Activated CD4-positive, alpha-beta T cell treated with anti-CD3 and anti-CD28 coated beads for 36 hours (primary cell): Measurements from ENCODE around the gene MST1R. TPM values are rescaled to one million over a fixed set of nuclear protein-coding genes. Genes with fewer than 3 reads are reported as not detected.
"Not testable (repeated sequence)": the region's sequence is repeated elsewhere in the genome, so short reads cannot be mapped to it uniquely, and the experiment has no call there.

ENCODE experiments used
- ATAC-seq: fragments of 200-7000 bp; cut with Tn5 transposase; one replicate; pipeline ENCODE4 v1.10.0; 2021; ENCODE audit warnings: mild to moderate bottlenecking, moderate library complexity
- CTCF ChIA-PET: fragments of 350-600 bp; sonication (Branson Sonifier 250); formaldehyde crosslinking; loops from one replicate; lab custom pipeline; 2021; ENCODE audit warnings: antibody characterized with exemption; lab: Charles Lee
- POLR2A ChIA-PET: fragments of 350-600 bp; sonication (Branson Sonifier 250); formaldehyde crosslinking; loops from one replicate; lab custom pipeline; 2021; ENCODE audit warnings: antibody characterized with exemption, inconsistent platforms; lab: Charles Lee
- DNase-seq: peaks from one replicate; pipeline ENCODE4 v3.0.0-alpha.2; 2020
- H3K27ac Mint-ChIP-seq: one replicate; pipeline ENCODE4 v1.8.0; 2021; ENCODE audit warnings: mixed read lengths
- H3K27me3 Mint-ChIP-seq: one replicate; pipeline ENCODE4 v1.8.0; 2021; ENCODE audit warnings: mixed read lengths
- H3K36me3 Mint-ChIP-seq: one replicate; pipeline ENCODE4 v1.8.0; 2021; ENCODE audit warnings: low read depth, mixed read lengths
- H3K4me1 Mint-ChIP-seq: one replicate; pipeline ENCODE4 v1.8.0; 2021; ENCODE audit warnings: mixed read lengths
- H3K4me3 Mint-ChIP-seq: one replicate; pipeline ENCODE4 v1.8.0; 2021; ENCODE audit warnings: mild to moderate bottlenecking, moderate library complexity, mixed read lengths
- H3K9me3 Mint-ChIP-seq: one replicate; pipeline ENCODE4 v1.8.0; 2021; ENCODE audit warnings: low read depth, mixed read lengths
- intact Hi-C, 2 experiments: fragments of 100-400 bp; cut with DNase I in 1 of 2; cut with micrococcal nuclease in 1 of 2; formaldehyde crosslinking; loops; one replicate each; pipeline versions ENCODE4 v1.14.2 to v1.15.1; 2022 to 2024; cut with DNase I, micrococcal nuclease
- total RNA-seq, 2 experiments: library from RNA; stranded (reverse); gene quantifications; one replicate each; pipeline ENCODE4 v1.2.3, GENCODE V29; 2021

MST1R gene
- 1 to 10 TPM in 1 of 2 experiments, under 1 TPM in 1; 0.86 to 1.2 TPM for total RNA-seq

DNA sequence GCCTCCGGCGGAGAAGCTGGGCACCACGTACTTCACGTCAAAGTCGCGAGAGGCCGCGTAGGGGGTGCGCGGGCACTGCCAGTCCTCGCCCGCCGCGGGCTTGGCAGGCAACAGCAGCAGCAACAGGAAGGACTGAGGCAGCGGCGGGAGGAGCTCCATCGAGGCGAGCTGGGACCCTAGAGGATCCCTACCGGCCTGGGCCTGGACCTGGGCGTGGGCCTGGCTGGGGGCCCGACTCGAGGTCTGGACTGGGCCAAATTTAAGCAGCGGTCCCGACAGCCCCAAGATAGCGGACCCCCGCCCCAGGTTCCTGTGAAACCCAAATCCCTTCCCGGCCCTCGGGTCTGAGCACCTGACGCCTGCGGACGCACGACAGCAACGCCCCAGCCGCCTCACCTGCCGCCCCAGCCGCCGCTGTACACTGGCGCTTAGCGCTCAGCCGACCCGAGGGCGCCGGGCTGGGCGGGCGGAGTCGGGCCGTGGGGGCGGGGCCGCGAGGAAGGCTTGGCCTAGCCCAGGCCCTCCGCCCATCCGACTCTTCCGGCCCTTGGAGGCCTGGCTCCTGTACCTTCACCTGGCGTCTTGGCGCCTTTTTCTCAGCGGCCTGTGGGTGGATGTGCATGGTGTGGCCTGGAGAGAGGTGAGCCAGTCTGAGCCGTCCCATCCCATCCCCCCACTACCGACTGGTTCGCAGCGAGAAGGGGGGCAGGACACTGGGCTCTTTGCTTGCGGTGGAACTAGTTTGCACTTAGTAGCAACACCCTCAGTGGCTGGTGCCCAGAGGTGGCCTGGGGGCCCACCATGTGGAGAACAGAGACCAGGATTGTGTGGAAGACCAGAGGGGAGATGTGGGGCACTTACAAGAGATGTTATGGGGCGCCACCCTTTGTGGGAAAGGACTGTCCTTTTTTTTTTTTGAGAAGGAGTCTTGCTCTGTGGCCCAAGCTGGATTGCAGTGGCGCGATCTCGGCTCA lies at the start of gene MST1R:
MST1R (minus strand) TSS at position 423 of the 974 bp plus-strand sequence; CDS start at position 159, 264 bp downstream.
- H3K4me1 Mint-ChIP-seq = peaks cover 22% of the 10 kb centered on the region
- peaks cover 2% of the 10 kb centered on the region for H3K36me3 Mint-ChIP-seq
- ChIA-PET POLR2A (no interaction called here), CTCF (no interaction called here)
- peak within 1 kb of the TSS; percentile 84 for H3K4me3 Mint-ChIP-seq
- DNase-seq = peak; percentile 93
- H3K27ac Mint-ChIP-seq = peak within 1 kb of the TSS; percentile 92
- no peaks in the 10 kb centered on the region for H3K27me3 Mint-ChIP-seq
- no peaks in the 10 kb centered on the region for H3K9me3 Mint-ChIP-seq
- intact Hi-C loops = loop anchor here (1.0 to 10.0 kb wide), 6 partner anchors 26 to 181 kb away; partner anchors contain the start of genes GMPPB (in 2 of the 2), TRAIP (in 2 of the 2), IP6K1 (in 1 of the 2) and MON1A (in 1 of the 2)
- peak; percentile 97 for ATAC-seq

DNA sequence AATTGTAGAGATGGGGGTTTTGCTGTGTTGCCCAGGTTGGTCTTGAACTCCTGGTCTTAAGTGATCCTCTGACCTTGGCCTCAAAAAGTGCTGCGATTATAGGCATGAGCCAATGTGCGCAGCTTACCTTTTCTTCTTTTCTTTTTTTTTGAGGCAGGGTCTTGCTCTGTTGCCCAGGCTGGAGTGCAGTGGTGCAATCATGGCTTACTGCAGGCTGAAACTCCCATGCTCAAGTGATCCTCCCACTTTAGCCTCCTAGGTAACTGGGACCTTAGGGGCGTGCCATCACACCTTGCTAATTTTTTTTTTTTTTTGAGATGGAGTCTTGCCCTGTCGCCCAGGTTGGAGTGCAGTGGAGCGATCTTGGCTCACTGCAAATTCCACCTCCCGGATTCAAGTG lies 49.3 kb upstream of the MST1R start:
- Mint-ChIP-seq H3K36me3 (peaks cover 2% of the 10 kb centered on the region), H3K27ac (no peak overlapping the region), H3K4me1 (peaks cover 28% of the 10 kb centered on the region), H3K4me3 (no peak overlapping the region), H3K27me3 (no peaks in the 10 kb centered on the region), H3K9me3 (no peaks in the 10 kb centered on the region)
- ChIA-PET CTCF (interaction anchor here (0.6 kb wide), 1 partner anchor 345 kb away, joined by 3 read pairs; no protein-coding TSS in a partner anchor), POLR2A (no interaction called here)
- intact Hi-C loops = no loop called here
- ATAC-seq = no peak
- DNase-seq = no peak

- Mint-ChIP-seq H3K4me3 (peak overlapping the region; percentile 24), H3K27ac (peak overlapping the region; percentile 60), H3K4me1 (peaks cover 34% of the 10 kb centered on the region), H3K36me3 (peaks cover 22% of the 10 kb centered on the region), H3K27me3 (no peaks in the 10 kb centered on the region), H3K9me3 (peaks cover 3% of the 10 kb centered on the region)
- no peak for ATAC-seq
- intact Hi-C loops = loop anchor here (5.0 kb wide), 2 partner anchors 145 to 295 kb away; partner anchors contain the start of genes GNAI2 (in 1 of the 2) and RBM5 (in 1 of the 2)
- POLR2A ChIA-PET = no interaction called here
- DNase-seq = no peak
- CTCF ChIA-PET = interaction anchor here (0.7 kb wide), 1 partner anchor 86 kb away, joined by 3 read pairs; no protein-coding TSS in a partner anchor
Measured at GRCh38 chr3:49942651-49943050, 39.0 kb upstream of the MST1R start.

DNA sequence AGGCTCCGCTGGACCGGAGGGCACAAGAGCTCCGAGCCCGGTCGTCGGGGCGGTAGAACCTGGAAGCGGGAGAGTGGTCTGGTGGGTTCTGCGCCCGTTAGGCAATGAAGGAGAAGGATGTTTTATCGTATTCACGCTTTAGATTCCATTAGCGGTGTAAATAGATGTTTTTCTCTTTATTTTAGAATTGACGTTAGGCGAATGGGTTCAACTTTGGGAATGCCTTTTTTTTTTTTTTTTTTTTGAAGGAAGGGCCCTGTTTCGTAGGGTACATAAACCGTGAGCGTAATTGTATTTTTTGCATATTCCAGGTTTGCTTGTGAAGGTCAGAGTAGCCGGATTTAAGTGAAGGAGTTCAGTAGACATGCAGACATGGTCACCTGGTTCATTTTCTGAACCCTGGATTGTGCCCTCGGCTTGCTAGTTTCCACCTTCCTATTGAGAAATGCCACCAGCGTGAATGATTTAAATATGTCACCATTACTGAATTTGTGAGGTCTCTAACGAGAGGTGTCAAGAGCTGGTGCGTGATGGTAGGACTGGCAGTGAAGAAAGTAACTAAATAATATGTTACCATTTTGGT lies 37.1 kb upstream of the MST1R start:
- Mint-ChIP-seq H3K4me3 (peak overlapping the region; percentile 98), H3K27ac (peak overlapping the region; percentile 91), H3K27me3 (no peaks in the 10 kb centered on the region), H3K36me3 (peaks cover 14% of the 10 kb centered on the region), H3K4me1 (peaks cover 24% of the 10 kb centered on the region), H3K9me3 (peaks cover 3% of the 10 kb centered on the region)
- ChIA-PET POLR2A (interaction anchor here (0.6 to 1.6 kb wide), 7 partner anchors 11 to 1015 kb away, joined by 3 to 8 read pairs (median 3); partner anchors contain the start of genes MON1A and TRAIP), CTCF (interaction anchor here (0.7 to 1.6 kb wide), 5 partner anchors 11 to 401 kb away, joined by 3 to 5 read pairs (median 3); partner anchors contain the start of gene MON1A)
- intact Hi-C loops = loop anchor here (1.0 to 5.0 kb wide), 11 partner anchors 11 to 918 kb away; partner anchors contain the start of genes MON1A (in 2 of the 2), RBM5 (in 2 of the 2), APEH (in 1 of the 2) and GNAI2 (in 1 of the 2)
- ATAC-seq (no peak), DNase-seq (peak; percentile 11)

DNA sequence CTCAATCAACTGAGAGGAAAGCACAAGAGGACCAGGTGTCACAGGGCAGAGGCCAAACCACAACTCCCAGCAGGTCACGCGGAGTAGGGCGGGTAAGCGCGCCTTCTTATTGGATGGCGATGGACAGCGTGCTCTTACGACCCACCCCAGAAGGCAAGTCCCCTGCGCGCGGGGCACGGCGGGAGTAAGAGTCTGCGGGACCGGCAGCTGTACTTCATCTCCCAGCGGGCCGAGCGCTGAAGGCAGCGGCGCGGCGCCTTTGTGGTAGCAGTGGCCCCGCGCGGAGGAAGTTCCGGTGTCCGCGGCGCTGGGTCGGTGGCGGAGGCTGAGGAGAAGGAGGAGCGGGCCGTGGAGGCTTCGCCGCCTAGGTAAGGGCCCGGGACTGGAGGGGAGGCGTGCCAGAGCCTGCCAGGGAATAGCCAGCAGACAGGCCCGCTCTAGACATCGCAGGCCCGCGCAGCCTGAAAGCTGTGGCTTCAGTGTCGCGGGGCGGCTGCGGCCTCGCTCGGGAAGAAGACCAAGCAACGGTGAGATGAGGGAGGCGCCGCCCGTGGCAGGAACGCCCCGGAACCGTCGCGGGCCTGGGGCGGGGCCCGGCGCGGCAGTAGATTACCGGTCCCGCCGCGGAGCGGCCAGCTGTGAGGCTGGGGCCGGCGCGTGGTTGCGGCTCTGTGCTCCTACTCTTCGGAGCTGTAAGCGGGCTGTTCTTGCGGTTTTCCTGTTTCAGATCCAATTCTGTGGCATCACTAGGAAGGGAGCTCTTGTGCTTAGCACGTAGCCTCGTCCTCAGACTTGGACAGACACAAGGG lies 36.4 kb upstream of the MST1R start, which contains the start of gene RBM6:
RBM6 (plus strand) TSS at position 293 of the 809 bp plus-strand sequence. CDS start 22,492 bp downstream, outside the sequence.
- CTCF ChIA-PET = interaction anchor here (0.7 to 1.6 kb wide), 6 partner anchors 9 to 483 kb away, joined by 3 to 5 read pairs (median 4); partner anchors contain the start of gene MON1A
- H3K27ac Mint-ChIP-seq = peak within 1 kb of the TSS; percentile 91
- peak within 1 kb of the TSS; percentile 98 for H3K4me3 Mint-ChIP-seq
- ATAC-seq = peak; percentile 99
- peaks cover 14% of the 10 kb centered on the region for H3K36me3 Mint-ChIP-seq
- intact Hi-C loops = loop anchor here (1.0 to 10.0 kb wide), 12 partner anchors 11 to 918 kb away; partner anchors contain the start of genes MON1A (in 2 of the 2), RBM5 (in 2 of the 2), APEH (in 1 of the 2) and CYB561D2 (in 1 of the 2)
- peak; percentile 98 for DNase-seq
- peaks cover 3% of the 10 kb centered on the region for H3K9me3 Mint-ChIP-seq
- POLR2A ChIA-PET = interaction anchor here (0.6 to 1.6 kb wide), 8 partner anchors 10 to 1014 kb away, joined by 3 to 8 read pairs (median 3); partner anchors contain the start of genes MON1A and TRAIP
- H3K27me3 Mint-ChIP-seq = no peaks in the 10 kb centered on the region
- H3K4me1 Mint-ChIP-seq = peaks cover 20% of the 10 kb centered on the region

GRCh38 chr3:49937090-49937489 lies 33.4 kb upstream of the MST1R start:
- DNase-seq = no peak
- H3K36me3 Mint-ChIP-seq = peaks cover 2% of the 10 kb centered on the region
- H3K9me3 Mint-ChIP-seq = no peaks in the 10 kb centered on the region
- no peak overlapping the region for H3K27ac Mint-ChIP-seq
- no peaks in the 10 kb centered on the region for H3K27me3 Mint-ChIP-seq
- intact Hi-C loops = loop anchor here in 1 of 2 experiments (10.0 kb wide), 1 partner anchor 418 kb away; the partner anchor contains the start of genes CYB561D2, NPRL2 and TMEM115
- H3K4me1 Mint-ChIP-seq = peaks cover 10% of the 10 kb centered on the region
- no peak for ATAC-seq
- no peak overlapping the region for H3K4me3 Mint-ChIP-seq
- CTCF ChIA-PET = interaction anchor here (0.8 kb wide), 1 partner anchor 523 kb away, joined by 3 read pairs; no protein-coding TSS in a partner anchor
- POLR2A ChIA-PET = interaction anchor here (0.6 kb wide), 1 partner anchor 219 kb away, joined by 3 read pairs; no protein-coding TSS in a partner anchor

- H3K27me3 Mint-ChIP-seq, H3K36me3 Mint-ChIP-seq, ATAC-seq, DNase-seq, H3K4me3 Mint-ChIP-seq, H3K9me3 Mint-ChIP-seq, POLR2A ChIA-PET, CTCF ChIA-PET, H3K27ac Mint-ChIP-seq: not testable (repeated sequence)
- intact Hi-C loops = loop anchor here in 1 of 2 experiments (10.0 kb wide), 1 partner anchor 423 kb away; the partner anchor contains the start of genes CYB561D2, NPRL2 and TMEM115
- peaks cover 19% of the 10 kb centered on the region for H3K4me1 Mint-ChIP-seq
Measured at GRCh38 chr3:49932281-49932680, 28.6 kb upstream of the MST1R start.

DNA sequence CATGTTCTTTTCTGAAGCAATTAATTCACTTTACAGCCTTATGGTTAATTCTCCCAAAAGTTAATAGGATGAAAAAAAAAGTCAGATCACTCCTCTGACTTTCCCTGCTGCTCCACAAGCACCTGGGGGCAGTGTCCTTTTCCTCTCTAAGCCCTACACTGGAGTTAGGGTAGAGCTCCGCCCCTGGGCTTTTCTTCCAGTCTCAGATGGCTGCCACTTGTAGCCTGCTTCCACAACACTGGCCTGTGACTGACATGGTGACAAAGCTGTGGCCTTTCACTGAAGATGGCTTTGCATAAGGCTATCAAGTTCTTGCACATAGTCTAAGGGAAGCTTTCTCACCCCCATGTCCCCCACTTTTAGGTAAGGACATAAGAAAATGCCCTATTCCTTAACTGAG lies 27.2 kb upstream of the MST1R start:
- H3K27ac Mint-ChIP-seq = no peak overlapping the region
- H3K9me3 Mint-ChIP-seq = no peaks in the 10 kb centered on the region
- DNase-seq (no peak), ATAC-seq (no peak)
- intact Hi-C loops = loop anchor here in 1 of 2 experiments (10.0 kb wide), 1 partner anchor 424 kb away; the partner anchor contains the start of genes CYB561D2, NPRL2 and TMEM115
- H3K4me3 Mint-ChIP-seq = no peak overlapping the region
- CTCF ChIA-PET = interaction anchor here (0.7 to 1.4 kb wide), 2 partner anchors 8 to 25 kb away, joined by 3 to 4 read pairs; no protein-coding TSS in a partner anchor
- no peaks in the 10 kb centered on the region for H3K36me3 Mint-ChIP-seq
- POLR2A ChIA-PET = no interaction called here
- peaks cover 19% of the 10 kb centered on the region for H3K4me1 Mint-ChIP-seq
- H3K27me3 Mint-ChIP-seq = no peaks in the 10 kb centered on the region

DNA sequence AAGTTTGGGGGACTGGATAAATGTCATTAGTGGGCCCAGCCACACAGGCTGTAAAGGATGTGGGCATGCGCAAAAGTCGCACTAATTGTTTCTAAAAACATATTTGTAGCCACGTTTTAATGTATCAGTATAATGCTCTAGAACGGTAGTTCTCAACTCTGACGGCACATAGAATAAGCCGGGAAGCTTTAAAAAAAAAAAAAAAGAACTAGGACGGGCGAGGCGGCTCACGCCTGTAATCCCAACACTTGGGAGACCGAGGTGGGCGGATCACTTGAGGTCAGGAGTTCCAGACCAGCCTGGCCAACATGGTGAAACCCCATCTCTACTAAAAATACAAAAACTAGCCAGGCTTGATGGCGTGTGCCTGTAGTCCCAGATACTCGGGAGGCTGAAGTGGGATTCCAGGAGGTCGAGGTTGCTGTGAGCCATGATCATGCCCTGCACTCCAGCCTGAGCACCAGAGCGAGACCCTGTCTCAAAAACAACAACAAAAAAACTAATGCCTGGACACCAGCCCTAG lies 26.6 kb upstream of the MST1R start:
- Mint-ChIP-seq H3K9me3 (no peaks in the 10 kb centered on the region), H3K27me3 (no peaks in the 10 kb centered on the region), H3K27ac (peak overlapping the region; percentile 90), H3K4me3 (peak overlapping the region; percentile 85), H3K36me3 (no peaks in the 10 kb centered on the region), H3K4me1 (peaks cover 19% of the 10 kb centered on the region)
- CTCF ChIA-PET = interaction anchor here (0.7 to 2.1 kb wide), 9 partner anchors 9 to 185 kb away, joined by 3 to 9 read pairs (median 4); no protein-coding TSS in a partner anchor
- ATAC-seq (no peak), DNase-seq (no peak)
- intact Hi-C loops = loop anchor here in 1 of 2 experiments (10.0 kb wide), 1 partner anchor 425 kb away; the partner anchor contains the start of genes CYB561D2, NPRL2 and TMEM115
- POLR2A ChIA-PET = interaction anchor here (0.7 to 1.5 kb wide), 2 partner anchors 10 to 11 kb away, joined by 6 to 8 read pairs; partner anchors contain the start of gene RBM6
